Left cardiac atrium (tissue), 4 donors: Measurements from ENCODE around the gene KRT35. TPM values are rescaled to one million over a fixed set of nuclear protein-coding genes. Genes with fewer than 3 reads are reported as not detected.
A peak's percentile ranks its signal among the peaks of the same experiment; 100 is the strongest.

Source experiments
- ATAC-seq, 2 donors: fragments of 200-7000 bp; cut with Tn5 transposase; one replicate each; pipeline ENCODE4 v1.9.1; 2020; ENCODE audit warnings: mild to moderate bottlenecking in 2 of 2, moderate library complexity in 2 of 2
- DNase-seq: peaks from one replicate; pipeline ENCODE4 v3.0.0-alpha.2; 2020
- intact Hi-C, 2 donors: fragments of 100-400 bp; cut with DNase I; formaldehyde crosslinking; loops; one replicate each; pipeline versions ENCODE4 v1.14.1 to v1.15.1; 2022 to 2023
- long read RNA-seq: library from polyadenylated mRNA; unstranded; transcript quantifications from one replicate; pipeline ENCODE4 v2.0.0, GENCODE V29; 2021
- total RNA-seq, 2 donors: library from RNA; stranded (reverse); fragmentation: NEBNext Ultra II Directional; extraction: Animal tissue kit (Norgen Biotek cat#: 25700); gene quantifications; one replicate each; pipeline ENCODE4 v1.2.1, GENCODE V29; 2021
- donor health status: DM: no; HTN: yes; CAD: no.
- donor health status: DM: no; HTN: yes; CAD: no; lungs with severe emphysema.
- donor health status: DM: yes; HTN: yes; CAD: no.
- donor health status: Dilated cardiomyopathy.

The KRT35 gene
- not detected for total RNA-seq
- long read RNA-seq, result 0 reads

GRCh38 chr17:41481036-41481435 lies at the start of gene KRT35:
Gene KRT35 (minus strand): TSS chr17:41481151. CDS start chr17:41481097, 54 bp downstream.
- intact Hi-C loops, result no loop called here
- ATAC-seq (no peak), DNase-seq (no peak)

- peak; percentile 35 to 80 for ATAC-seq
These were observed 49.4 kb upstream of the KRT35 start for GRCh38 chr17:41530062-41531048.

DNA sequence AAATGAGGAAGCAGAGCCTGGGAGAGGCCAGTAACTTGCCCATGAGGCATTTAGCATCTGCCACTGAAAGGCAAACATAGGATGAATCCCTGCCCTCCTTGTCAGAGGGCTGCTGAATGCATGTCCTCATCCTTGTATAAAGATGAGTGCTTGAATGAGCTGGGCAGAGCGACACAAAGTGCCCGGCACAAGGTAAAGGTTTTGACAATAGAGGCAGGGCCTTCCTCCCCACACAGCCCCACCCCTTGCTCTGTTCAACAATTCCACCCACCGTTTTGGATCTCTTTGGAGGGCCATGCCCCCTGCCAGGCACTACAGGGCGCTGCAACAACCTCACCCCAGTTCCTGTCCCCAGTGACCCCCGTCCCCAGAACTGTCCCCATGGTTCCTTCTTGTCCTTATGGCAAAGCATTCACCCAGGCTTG lies 48.6 kb upstream of the KRT35 start:
- intact Hi-C loops, result no loop called here
- no peak for DNase-seq
- no peak for ATAC-seq

More at GRCh38 chr17:41530062-41531048, 49.4 kb upstream of the KRT35 start:
- DNase-seq, result no peak
- intact Hi-C loops, result no loop called here

DNA sequence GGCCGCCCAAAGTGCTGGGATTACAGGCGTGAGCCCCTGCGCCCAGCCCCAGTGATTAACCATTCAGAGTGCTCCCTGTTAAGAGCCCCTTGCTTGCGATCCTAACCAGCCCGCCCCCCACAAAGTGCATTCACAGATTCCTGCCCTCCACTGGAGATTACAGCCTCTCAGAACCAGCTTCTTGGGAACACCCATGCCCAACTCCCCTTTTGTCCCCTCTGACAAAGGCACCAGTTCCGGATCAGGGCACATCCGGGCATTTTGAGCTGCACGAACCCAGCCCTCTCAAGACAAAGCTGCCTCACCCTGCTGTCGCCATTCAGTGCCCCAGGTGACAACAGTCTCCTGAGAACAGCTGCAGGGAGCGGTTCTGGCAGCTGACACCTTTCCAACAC lies 48.0 kb upstream of the KRT35 start:
- intact Hi-C loops, result no loop called here
- DNase-seq (no peak), ATAC-seq (no peak)

- DNase-seq (no peak), ATAC-seq (peak; percentile 19 to 29)
- intact Hi-C loops, result no loop called here
These were observed 46.4 kb upstream of the KRT35 start for GRCh38 chr17:41527063-41528023.

GRCh38 chr17:41524261-41524660 lies 43.3 kb upstream of the KRT35 start:
- no peak for ATAC-seq
- DNase-seq, result no peak
- intact Hi-C loops, result no loop called here

GRCh38 chr17:41523787-41524186 lies 42.8 kb upstream of the KRT35 start:
- intact Hi-C loops, result no loop called here
- DNase-seq (no peak), ATAC-seq (no peak)

GRCh38 chr17:41523225-41523593 lies 42.3 kb upstream of the KRT35 start:
- intact Hi-C loops, result no loop called here
- ATAC-seq, result no peak
- no peak for DNase-seq

DNA sequence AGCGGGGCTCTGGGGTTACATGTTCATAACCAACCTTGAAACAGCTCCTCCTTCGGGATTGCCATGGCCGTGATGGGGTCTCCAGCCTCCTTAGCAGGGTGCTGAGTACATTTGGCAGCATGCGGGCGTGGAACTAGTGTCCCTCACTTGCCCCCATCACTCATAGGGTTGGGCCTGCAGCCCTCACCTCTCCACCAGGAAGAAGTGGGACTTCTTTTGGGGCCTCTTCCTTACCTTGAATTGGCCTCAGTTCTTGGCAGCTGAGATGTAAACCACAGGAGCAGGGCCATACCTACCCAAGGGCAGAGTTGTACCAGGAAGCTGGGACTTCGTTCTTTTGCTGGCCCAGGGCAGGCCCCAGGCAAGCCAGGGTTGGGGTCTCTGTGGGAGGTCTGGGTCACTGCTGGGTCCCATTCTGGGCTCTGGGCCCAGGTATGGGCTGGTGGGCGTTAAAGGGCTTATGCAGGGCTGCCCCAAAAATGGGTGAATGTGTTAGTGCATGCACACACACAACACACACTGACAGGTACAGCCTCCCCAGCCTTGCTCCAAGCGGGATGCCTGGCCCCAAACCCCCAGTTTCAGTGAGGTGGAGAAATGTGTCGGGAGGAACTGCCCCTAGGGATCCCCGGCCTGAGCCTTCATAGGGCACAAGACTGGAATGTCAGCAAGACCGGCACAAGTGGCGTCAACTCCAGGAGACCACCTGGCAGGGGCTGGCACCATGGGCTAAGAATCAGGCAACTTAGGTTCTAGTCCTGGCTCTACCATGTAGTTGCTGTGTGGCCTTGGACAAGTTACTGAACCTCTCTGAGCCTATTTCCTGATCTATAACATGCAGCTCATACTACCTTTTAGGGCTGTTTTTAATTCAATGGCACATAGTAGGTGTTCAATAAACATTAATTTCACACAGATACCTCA lies 41.6 kb upstream of the KRT35 start:
- no peak for ATAC-seq
- no peak for DNase-seq
- intact Hi-C loops, result no loop called here

DNA sequence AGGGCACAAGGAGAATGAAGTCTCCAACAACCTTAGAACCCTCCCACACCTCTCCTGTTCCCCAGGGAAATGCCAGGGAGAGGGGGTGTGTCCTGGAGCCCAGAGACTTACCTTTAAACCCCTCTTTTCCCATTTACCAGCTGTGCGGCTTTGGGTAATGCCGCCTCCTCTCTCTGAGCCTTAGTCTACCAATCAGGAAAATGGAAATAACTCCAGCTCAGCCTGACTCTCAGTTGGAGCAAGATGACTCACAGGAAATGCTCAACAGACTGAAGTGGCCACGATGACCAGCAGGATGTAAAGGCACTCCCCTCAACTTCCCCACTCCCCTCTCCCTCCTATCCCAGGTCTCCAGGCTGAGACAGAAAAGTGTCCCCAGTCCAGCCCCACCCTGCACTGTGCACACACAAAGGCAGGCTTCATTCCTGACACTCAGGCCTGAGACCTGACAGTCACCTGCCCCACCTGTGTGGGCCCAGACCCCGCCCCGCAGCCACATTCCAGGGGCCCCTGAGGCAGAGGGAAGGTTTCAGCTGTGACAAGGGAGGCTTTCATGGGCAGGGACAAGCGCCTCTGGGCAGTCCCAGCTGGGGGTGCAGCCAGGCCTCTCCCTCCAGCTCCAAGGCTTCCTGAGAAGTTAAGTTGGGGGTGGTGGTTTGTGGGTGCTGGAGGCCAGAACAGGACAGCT lies 40.8 kb upstream of the KRT35 start:
- intact Hi-C loops, result no loop called here
- DNase-seq, result no peak
- ATAC-seq, result peak in 1 of 2 donors; percentile 21

DNA sequence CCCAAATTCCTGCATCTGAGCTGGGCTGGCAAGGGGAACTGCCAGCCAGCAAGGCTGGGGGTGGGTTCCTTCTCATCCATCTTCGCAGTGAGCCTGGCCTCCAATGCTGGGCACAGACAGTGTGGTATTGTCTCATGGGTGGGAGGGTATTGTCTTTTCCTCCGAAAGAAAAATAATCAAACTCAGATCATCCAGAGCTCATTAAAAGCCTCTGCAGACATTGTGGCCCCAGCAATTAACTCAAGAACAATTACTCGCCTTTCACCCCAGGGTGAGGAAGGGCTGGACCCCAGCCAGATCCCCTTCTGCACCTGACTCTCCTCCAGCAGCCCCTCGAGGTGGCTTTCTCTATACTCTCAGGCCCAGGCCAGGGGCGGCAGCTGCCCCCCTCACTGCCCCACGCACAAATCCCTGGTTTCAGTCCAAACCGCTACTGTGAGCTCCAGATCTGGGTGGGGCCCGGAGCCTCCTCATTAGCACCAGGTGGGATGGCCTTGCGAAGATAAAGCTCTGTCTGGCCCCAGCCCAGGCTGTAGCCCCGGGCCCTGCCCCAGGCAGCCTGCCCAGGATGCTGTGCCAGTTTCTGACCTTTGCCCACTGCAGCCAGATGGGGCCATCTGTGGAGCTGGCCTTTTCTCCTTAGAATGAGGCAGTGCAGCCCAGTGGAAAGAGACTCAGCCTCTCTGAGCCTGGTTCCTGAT lies 40.0 kb upstream of the KRT35 start:
- peak in 1 of 2 donors; percentile 20 for ATAC-seq

DNA sequence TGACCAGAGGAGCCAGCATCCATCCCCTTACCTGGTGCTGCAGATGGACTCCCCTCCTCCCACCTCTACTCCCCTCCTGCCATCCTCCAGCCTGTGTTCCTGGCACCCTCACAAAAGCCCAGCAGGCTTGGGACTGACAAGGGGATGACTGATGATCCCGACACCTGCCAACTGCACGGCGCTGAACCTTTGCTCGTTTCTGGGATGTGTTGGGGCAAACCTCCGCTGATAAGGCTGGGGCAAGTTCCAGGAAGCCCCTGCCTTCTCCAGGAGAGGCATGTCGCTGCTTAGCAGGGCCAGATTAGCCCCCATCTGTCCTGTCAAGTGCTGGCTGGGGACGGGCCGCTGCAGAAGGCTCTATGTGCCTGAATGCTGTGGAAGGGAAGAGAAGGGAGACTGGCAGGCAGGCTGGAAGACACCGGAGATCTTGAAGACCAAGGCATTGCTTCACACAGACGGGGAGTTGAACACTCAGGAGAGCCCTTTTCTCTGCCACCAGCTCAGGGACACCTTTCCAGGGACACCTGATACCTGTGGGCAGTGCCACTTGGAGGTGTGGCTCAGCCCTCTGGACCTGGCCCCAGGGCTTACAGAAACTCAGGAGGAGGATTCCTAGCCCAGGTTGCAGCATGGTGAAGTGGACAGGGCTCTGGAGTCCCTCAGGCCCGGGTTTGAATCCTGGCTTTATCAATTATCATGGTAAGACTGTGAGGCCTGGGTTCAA lies 38.7 kb upstream of the KRT35 start:
- ATAC-seq (peak in 1 of 2 donors; percentile 8), DNase-seq (no peak)
- intact Hi-C loops, result no loop called here

More for the DNA sequence above, 40.0 kb upstream of the KRT35 start:
- no peak for DNase-seq
- intact Hi-C loops, result no loop called here

GRCh38 chr17:41518789-41519449 lies 38.0 kb upstream of the KRT35 start, which contains the start of gene KRT15:
Gene KRT15 (minus strand): TSS chr17:41518890. CDS start chr17:41518827, 63 bp downstream.
- intact Hi-C loops, result no loop called here
- ATAC-seq (peak in 1 of 2 donors; percentile 5), DNase-seq (no peak)

GRCh38 chr17:41518031-41518430 lies 37.1 kb upstream of the KRT35 start:
- DNase-seq (no peak), ATAC-seq (no peak)
- intact Hi-C loops, result no loop called here

GRCh38 chr17:41516830-41517283 lies 35.9 kb upstream of the KRT35 start:
- DNase-seq, result no peak
- ATAC-seq, result no peak
- intact Hi-C loops, result no loop called here
